PC-3 (cell line): ENCODE results near the gene GADD45G. TPM values are rescaled to one million over a fixed set of nuclear protein-coding genes. Genes with fewer than 3 reads are reported as not detected.

Experiments
- ATAC-seq: fragments of 200-7000 bp; cut with Tn5 transposase; 2 replicates; pipeline ENCODE4 v1.9.1; 2020; ENCODE audit warnings: mild to moderate bottlenecking, moderate library complexity
- BruUV-seq: library from RNA; stranded (reverse); fragments of 400-500 nt; replicated peaks from 2 replicates; lab custom pipeline; 2021; lab: Mats Ljungman, UMichigan
- CTCF ChIA-PET: fragments of 300-600 bp; sonication (Branson Sonifier 250); formaldehyde crosslinking; loops from one replicate; lab custom pipeline; 2022; ENCODE audit warnings: antibody characterized with exemption; lab: Charles Lee
- POLR2A ChIA-PET: fragments of 300-600 bp; sonication (Branson Sonifier 250); formaldehyde crosslinking; loops from one replicate; lab custom pipeline; 2022; ENCODE audit warnings: antibody characterized with exemption; ENCODE audit not compliant: unreplicated experiment; lab: Charles Lee
- DNase-seq: peaks from one replicate; pipeline ENCODE4 v3.0.0-alpha.2; 2015
- H2AFZ ChIP-seq: fragments of 300-600 bp; sonication (generic); 2 replicates; pipeline ENCODE4 v1.6.0; 2016; ENCODE audit warnings: antibody characterized with exemption, low read length
- H3F3A ChIP-seq: fragments of 300-600 bp; sonication (generic); one replicate; pipeline ENCODE4 v1.6.0; 2017; ENCODE audit warnings: antibody characterized with exemption, low read length, control low read depth, mild to moderate bottlenecking; ENCODE audit not compliant: unreplicated experiment
- H3K27ac ChIP-seq: fragments of 300-600 bp; sonication (generic); 2 replicates; pipeline ENCODE4 v1.5.1; 2016; ENCODE audit warnings: mild to moderate bottlenecking, low read length
- H3K27me3 ChIP-seq: fragments of 300-600 bp; sonication (generic); 2 replicates; pipeline ENCODE4 v1.6.1; 2016; ENCODE audit warnings: low read length, mixed read lengths
- H3K36me3 ChIP-seq: fragments of 300-600 bp; sonication (generic); 2 replicates; pipeline ENCODE4 v1.6.1; 2016; ENCODE audit warnings: low read depth, mixed run types, low read length, mixed read lengths
- H3K4me1 ChIP-seq: fragments of 300-600 bp; sonication (generic); 2 replicates; pipeline ENCODE4 v1.5.1; 2016; ENCODE audit warnings: low read length; ENCODE audit not compliant: insufficient read depth
- H3K4me2 ChIP-seq: fragments of 300-600 bp; sonication (generic); 2 replicates; pipeline ENCODE4 v1.6.0; 2016; ENCODE audit warnings: low read length
- H3K4me3 ChIP-seq: fragments of 300-600 bp; sonication (generic); 2 replicates; pipeline ENCODE4 v1.5.1; 2016; ENCODE audit warnings: mild to moderate bottlenecking, low read length, mixed read lengths
- H3K79me2 ChIP-seq: fragments of 300-600 bp; sonication (generic); 2 replicates; pipeline ENCODE4 v1.6.1; 2017; ENCODE audit warnings: low read length, mixed read lengths
- H3K9ac ChIP-seq: fragments of 300-600 bp; sonication (generic); 2 replicates; pipeline ENCODE4 v1.6.0; 2016; ENCODE audit warnings: mild to moderate bottlenecking, low read length
- H3K9me2 ChIP-seq: fragments of 300-600 bp; sonication (generic); replicated peaks from 2 replicates; pipeline ENCODE4 v1.6.1; 2016; ENCODE audit warnings: mixed run types, low read length, mixed read lengths
- H3K9me3 ChIP-seq: fragments of 300-600 bp; sonication (generic); 2 replicates; pipeline ENCODE4 v1.6.1; 2016; ENCODE audit warnings: low read length, mixed read lengths
- H4K20me1 ChIP-seq: fragments of 300-600 bp; sonication (generic); 2 replicates; pipeline ENCODE4 v1.6.1; 2016; ENCODE audit warnings: low read length, mixed read lengths
- EZH2 ChIP-seq: fragments of 300-600 bp; sonication (generic); IDR thresholded peaks from one replicate; pipeline ENCODE4 v1.6.1; 2017; ENCODE audit warnings: antibody characterized with exemption, mild to moderate bottlenecking, low read length; ENCODE audit not compliant: unreplicated experiment
- EZH2phosphoT487 ChIP-seq: fragments of 300-600 bp; sonication (generic); IDR thresholded peaks from 2 replicates; pipeline ENCODE4 v1.6.1; 2018; ENCODE audit warnings: mild to moderate bottlenecking, antibody characterized with exemption, low read length, borderline replicate concordance
- intact Hi-C: fragments of 100-400 bp; cut with micrococcal nuclease; formaldehyde crosslinking; loops from 2 replicates; pipeline ENCODE4 v1.9.0; 2023
- total RNA-seq: library from RNA; depleted of rRNA; stranded (reverse); fragments of >200 nt; gene quantifications from 2 replicates; pipeline ENCODE4 v1.2.3, GENCODE V29; 2014
- TF ChIP-seq, protein P1 (sequence below): fragments of 300-600 bp; sonication (generic); conservative IDR thresholded peaks from 2 replicates; pipeline ENCODE4 v1.5.1; 2017; ENCODE audit warnings: antibody characterized with exemption, low read depth, mild to moderate bottlenecking, low read length

Gene GADD45G
- total RNA-seq, 1 experiment from 2014 or later, result 2.1 TPM

DNA sequence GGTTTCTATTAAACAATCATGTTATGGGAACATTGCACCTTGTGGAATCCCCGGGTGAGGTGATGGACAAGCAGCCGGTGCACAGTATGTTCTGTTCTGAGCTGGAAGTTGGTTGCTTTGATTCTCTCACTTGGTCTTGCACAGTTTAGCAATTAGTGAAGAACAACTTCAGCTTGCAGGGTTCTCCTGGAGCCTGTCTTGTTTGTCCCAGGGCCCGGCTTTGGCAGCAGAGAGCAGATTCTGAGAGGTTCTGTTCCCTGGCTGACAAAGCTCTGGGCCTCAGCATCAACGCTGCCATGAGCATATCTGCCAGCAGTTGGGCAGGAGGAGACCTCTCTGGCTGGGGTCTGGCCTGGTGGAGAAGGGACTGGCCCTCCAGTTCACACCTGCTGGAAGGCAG lies 16.9 kb downstream of the GADD45G start:
- Histone ChIP-seq H3K4me1 (no peaks in the 10 kb centered on the region), H3K27me3 (peaks cover 35% of the 10 kb centered on the region), H3K27ac (no peak overlapping the region), H2AFZ (no peak overlapping the region), H4K20me1 (no peaks in the 10 kb centered on the region), H3K79me2 (no peaks in the 10 kb centered on the region), H3K4me3 (no peak overlapping the region), H3K4me2 (no peak overlapping the region), H3K36me3 (no peaks in the 10 kb centered on the region), H3K9me3 (no peaks in the 10 kb centered on the region), H3K9ac (no peak overlapping the region), H3K9me2 (no peaks in the 10 kb centered on the region), H3F3A (no peaks in the 10 kb centered on the region)
- no TSS peak for BruUV-seq
- intact Hi-C loops, result no loop called here
- TF ChIP-seq EZH2 (no peak), EZH2phosphoT487 (no peak)
- TF ChIP-seq, protein P1, sequence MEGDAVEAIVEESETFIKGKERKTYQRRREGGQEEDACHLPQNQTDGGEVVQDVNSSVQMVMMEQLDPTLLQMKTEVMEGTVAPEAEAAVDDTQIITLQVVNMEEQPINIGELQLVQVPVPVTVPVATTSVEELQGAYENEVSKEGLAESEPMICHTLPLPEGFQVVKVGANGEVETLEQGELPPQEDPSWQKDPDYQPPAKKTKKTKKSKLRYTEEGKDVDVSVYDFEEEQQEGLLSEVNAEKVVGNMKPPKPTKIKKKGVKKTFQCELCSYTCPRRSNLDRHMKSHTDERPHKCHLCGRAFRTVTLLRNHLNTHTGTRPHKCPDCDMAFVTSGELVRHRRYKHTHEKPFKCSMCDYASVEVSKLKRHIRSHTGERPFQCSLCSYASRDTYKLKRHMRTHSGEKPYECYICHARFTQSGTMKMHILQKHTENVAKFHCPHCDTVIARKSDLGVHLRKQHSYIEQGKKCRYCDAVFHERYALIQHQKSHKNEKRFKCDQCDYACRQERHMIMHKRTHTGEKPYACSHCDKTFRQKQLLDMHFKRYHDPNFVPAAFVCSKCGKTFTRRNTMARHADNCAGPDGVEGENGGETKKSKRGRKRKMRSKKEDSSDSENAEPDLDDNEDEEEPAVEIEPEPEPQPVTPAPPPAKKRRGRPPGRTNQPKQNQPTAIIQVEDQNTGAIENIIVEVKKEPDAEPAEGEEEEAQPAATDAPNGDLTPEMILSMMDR, result no peak
- ChIA-PET POLR2A (no interaction called here), CTCF (no interaction called here)
- DNase-seq (no peak), ATAC-seq (no peak)

DNA sequence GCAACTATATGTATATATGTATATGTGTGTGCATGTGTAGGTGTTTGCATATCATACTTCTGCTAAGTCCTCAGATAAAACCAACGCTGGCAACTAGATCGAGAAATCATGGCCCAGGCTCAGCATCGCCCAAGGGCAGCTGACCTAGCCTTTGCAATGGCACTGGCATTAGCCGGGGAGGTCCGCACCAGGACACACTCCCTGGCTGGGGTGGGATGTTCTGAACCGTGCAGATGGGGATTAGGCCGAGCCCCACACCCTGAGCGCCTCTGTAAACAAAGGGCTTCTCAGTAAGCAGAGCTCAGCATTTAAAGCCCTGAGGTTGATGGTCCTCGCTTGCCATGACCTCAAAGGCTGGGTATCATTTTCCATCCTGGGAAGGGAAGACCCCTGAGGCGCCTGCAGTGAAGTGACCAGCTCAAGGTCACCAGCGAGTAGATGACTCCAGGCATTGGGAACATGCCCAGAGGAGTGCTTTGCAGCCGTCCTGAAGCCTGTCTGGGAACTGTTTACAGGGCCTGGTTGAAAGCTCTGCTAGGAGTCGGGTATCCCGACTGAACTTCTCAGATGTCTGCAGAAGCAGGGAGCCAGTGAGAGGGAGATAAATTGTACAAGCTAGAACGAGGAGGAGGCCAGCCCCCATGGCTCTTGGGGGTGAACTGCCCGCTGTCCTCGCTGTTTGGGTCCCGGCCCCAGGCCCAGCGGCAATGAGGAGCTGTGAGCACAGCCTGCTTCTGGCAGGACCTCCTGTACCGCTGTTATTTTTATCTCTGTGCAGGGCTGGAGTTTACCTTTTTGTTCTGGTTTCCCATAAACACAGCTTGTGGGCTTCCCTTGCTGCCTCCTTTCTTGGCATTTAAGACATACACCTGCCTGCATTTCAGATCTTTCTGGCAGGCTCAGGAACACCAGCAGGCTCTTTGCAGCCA lies 18.4 kb downstream of the GADD45G start:
- Histone ChIP-seq H3F3A (no peaks in the 10 kb centered on the region), H3K9ac (no peak overlapping the region), H3K4me3 (no peak overlapping the region), H3K79me2 (no peaks in the 10 kb centered on the region), H3K4me2 (no peak overlapping the region), H3K27ac (no peak overlapping the region), H3K4me1 (no peaks in the 10 kb centered on the region), H2AFZ (no peak overlapping the region), H4K20me1 (no peaks in the 10 kb centered on the region), H3K9me2 (no peaks in the 10 kb centered on the region), H3K27me3 (peaks cover 29% of the 10 kb centered on the region), H3K36me3 (no peaks in the 10 kb centered on the region), H3K9me3 (no peaks in the 10 kb centered on the region)
- TF ChIP-seq, protein P1, result no peak
- no peak for TF ChIP-seq EZH2
- TF ChIP-seq EZH2phosphoT487, result no peak
- POLR2A ChIA-PET, result no interaction called here
- CTCF ChIA-PET, result no interaction called here
- DNase-seq, result no peak
- BruUV-seq, result no TSS peak
- intact Hi-C loops, result no loop called here
- ATAC-seq, result no peak

DNA sequence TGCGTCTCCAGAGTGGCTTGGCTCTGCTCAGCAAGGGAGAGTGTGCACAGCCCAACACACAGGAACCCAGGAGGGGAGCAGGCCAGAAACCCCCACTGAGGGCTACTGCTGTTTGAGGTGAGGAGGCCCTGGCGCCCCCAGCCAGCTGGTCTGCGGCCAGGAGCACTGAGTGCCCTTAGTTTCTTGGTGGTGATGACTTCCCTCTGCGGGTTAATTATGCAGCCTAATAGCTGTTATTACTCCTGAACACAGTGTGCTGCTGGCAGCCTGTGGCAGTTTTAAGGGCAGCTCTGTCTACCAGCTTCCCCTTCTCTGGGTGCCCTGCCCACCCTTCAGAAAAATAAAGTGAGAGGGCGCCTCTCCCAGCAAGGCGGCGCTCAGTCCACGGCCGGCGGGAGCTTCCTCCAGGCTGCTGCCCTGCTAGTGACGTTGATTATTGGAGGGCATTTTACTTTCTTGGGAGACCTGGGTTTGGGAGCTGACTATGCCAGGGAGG lies 19.2 kb downstream of the GADD45G start:
- CTCF ChIA-PET, result no interaction called here
- POLR2A ChIA-PET, result no interaction called here

More for the DNA sequence above, 19.2 kb downstream of the GADD45G start:
- Histone ChIP-seq H3K79me2 (no peaks in the 10 kb centered on the region), H3K4me3 (no peak overlapping the region), H3K4me2 (no peak overlapping the region), H3K9ac (no peak overlapping the region), H2AFZ (no peak overlapping the region), H3K36me3 (no peaks in the 10 kb centered on the region), H3K27ac (no peak overlapping the region), H3K9me3 (no peaks in the 10 kb centered on the region), H3K9me2 (no peaks in the 10 kb centered on the region), H3K27me3 (peaks cover 37% of the 10 kb centered on the region), H3F3A (no peaks in the 10 kb centered on the region), H4K20me1 (no peaks in the 10 kb centered on the region), H3K4me1 (no peaks in the 10 kb centered on the region)
- intact Hi-C loops, result no loop called here
- DNase-seq (no peak), ATAC-seq (no peak)
- BruUV-seq, result no TSS peak
- TF ChIP-seq EZH2phosphoT487 (no peak), EZH2 (no peak)
- TF ChIP-seq, protein P1, result no peak
